Right lobe of liver (tissue), 6 donors: Measurements from ENCODE around the gene XRN1. TPM values are rescaled to one million over a fixed set of nuclear protein-coding genes. Genes with fewer than 3 reads are reported as not detected.

Experiments
- ATAC-seq, 4 donors: fragments of 200-7000 bp; cut with Tn5 transposase; one replicate each; pipeline ENCODE4 v1.9.1; 2020; ENCODE audit warnings: mild to moderate bottlenecking in 4 of 4, moderate library complexity in 4 of 4
- DNase-seq, 3 donors: peaks; one replicate each; pipeline ENCODE4 v3.0.0-alpha.2; 2020
- H3K27ac ChIP-seq, 3 donors: fragments of 200-600 bp; one replicate each; pipeline ENCODE4 v1.8.0; 2022
- H3K27me3 ChIP-seq, 2 donors: fragments of 200-600 bp; one replicate each; pipeline ENCODE4 v1.8.0; 2022
- H3K36me3 ChIP-seq, 4 donors: fragments of 200-600 bp; sonication (generic) in 1 of 4; one replicate each; pipeline versions ENCODE4 v1.5.1 to v1.8.0; 2017 to 2022; ENCODE audit warnings: control low read depth in 1 of 4
- H3K4me1 ChIP-seq, 4 donors: fragments of 200-600 bp; sonication (generic) in 1 of 4; one replicate each; pipeline versions ENCODE4 v1.5.1 to v1.8.0; 2017 to 2022; ENCODE audit warnings: control low read depth in 1 of 4
- H3K4me3 ChIP-seq, 3 donors: fragments of 200-600 bp; one replicate each; pipeline ENCODE4 v1.8.0; 2022
- H3K9me3 ChIP-seq, 4 donors: fragments of 200-600 bp; sonication (generic) in 1 of 4; one replicate each; pipeline versions ENCODE4 v1.5.1 to v1.8.0; 2017 to 2022; ENCODE audit warnings: control low read depth in 1 of 4
- POLR2A ChIP-seq: fragments of 450-650 bp; IDR thresholded peaks from one replicate; pipeline ENCODE4 v1.6.1; 2017; ENCODE audit warnings: antibody characterized with exemption, mild to moderate bottlenecking
- WGBS: methylation state at CpG from one replicate; pipeline ENCODE4 v1.1.6; 2018; ENCODE audit warnings: low coverage, low lambda C conversion rate; ENCODE audit not compliant: insufficient coverage; ENCODE audit errors: missing lambda C conversion rate; 5-methylcytosine and 5-hydroxymethylcytosine counted together
- intact Hi-C, 2 donors: fragments of 100-400 bp; cut with DNase I; formaldehyde crosslinking; loops; one replicate each; pipeline versions ENCODE4 v1.11.2 to v1.14.1; 2022
- total RNA-seq, 6 experiments: library from RNA; depleted of rRNA in 2 of 6; stranded (reverse); fragments of >200 nt in 2 of 6; fragmentation: NEBNext Ultra II Directional in 3 of 6; extraction: Animal tissue kit (Norgen Biotek cat#: 25700) in 3 of 6; gene quantifications; one replicate each; pipeline versions ENCODE4 v1.1.0 to v1.2.4, GENCODE V29; 2016 to 2023
- TF ChIP-seq, protein P1 (sequence below), 4 donors: fragments of 200-600 bp in 3 of 4; fragments of 450-650 bp in 1 of 4; IDR thresholded peaks; one replicate each; pipeline versions ENCODE4 v1.5.1 to v1.8.0; 2016 to 2022; ENCODE audit warnings: antibody characterized with exemption in 4 of 4, mild to moderate bottlenecking in 2 of 4
- donor health status: DM: no; HTN: yes; CAD: no.
- donor health status: DM: no; HTN: no; CAD: no.
- donor health status: DM: no; HTN: no; CAD: no.
- donor health status: DM: no; HTN: yes; CAD: no.
- donor health status: DM: no; HTN: yes; CAD: no.

Gene XRN1
- total RNA-seq, 6 experiments from 2014 or later = 21.4 to 30.8 (median 24.8) TPM

DNA sequence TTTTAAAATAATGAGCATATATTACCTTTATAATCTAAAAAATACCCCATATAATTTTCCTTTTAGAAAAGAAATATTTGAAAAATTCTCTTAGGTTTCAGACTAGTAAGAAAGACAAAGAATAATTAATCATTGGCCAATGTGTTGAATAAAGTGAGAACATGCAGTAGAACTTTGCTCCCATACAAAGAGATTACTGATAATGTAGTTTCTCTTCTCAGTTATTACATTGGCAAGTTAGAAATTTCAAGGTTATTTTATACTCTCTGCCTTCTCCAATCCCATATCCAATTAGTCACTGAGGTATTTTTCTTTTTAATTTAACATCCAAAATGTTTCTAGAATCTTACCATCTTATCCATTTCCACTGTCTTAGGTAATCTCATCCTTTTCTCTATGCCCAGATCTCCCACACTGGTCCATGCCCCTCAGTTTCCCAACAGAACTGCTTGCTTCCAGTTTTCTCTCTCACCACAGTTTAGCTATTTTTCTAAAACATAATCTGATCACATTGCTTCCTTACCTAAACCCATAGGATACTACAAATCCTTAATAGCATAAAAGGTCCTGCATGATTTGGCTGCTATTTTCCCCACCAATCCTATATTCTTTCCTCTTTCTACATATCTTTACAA is 10.8 kb downstream of the XRN1 start:
- no peak for DNase-seq
- TF ChIP-seq, protein P1, sequence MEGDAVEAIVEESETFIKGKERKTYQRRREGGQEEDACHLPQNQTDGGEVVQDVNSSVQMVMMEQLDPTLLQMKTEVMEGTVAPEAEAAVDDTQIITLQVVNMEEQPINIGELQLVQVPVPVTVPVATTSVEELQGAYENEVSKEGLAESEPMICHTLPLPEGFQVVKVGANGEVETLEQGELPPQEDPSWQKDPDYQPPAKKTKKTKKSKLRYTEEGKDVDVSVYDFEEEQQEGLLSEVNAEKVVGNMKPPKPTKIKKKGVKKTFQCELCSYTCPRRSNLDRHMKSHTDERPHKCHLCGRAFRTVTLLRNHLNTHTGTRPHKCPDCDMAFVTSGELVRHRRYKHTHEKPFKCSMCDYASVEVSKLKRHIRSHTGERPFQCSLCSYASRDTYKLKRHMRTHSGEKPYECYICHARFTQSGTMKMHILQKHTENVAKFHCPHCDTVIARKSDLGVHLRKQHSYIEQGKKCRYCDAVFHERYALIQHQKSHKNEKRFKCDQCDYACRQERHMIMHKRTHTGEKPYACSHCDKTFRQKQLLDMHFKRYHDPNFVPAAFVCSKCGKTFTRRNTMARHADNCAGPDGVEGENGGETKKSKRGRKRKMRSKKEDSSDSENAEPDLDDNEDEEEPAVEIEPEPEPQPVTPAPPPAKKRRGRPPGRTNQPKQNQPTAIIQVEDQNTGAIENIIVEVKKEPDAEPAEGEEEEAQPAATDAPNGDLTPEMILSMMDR (IDR thresholded peaks at IDR 0.05) = no peak
- TF ChIP-seq POLR2A = no peak
- peak overlapping the region in 2 of 3 donors; percentile 52 to 79 for H3K27ac ChIP-seq
- peaks cover 0 to 5% (median 0%) of the 10 kb centered on the region in 4 donors for H3K36me3 ChIP-seq
- no peaks in the 10 kb centered on the region for H3K9me3 ChIP-seq
- no peaks in the 10 kb centered on the region for H3K27me3 ChIP-seq
- intact Hi-C loops = no loop called here
- no peak overlapping the region for H3K4me3 ChIP-seq
- ATAC-seq = peak; percentile 75 to 87 (median 82)
- H3K4me1 ChIP-seq = peaks cover 0 to 37% (median 10%) of the 10 kb centered on the region in 4 donors

DNA sequence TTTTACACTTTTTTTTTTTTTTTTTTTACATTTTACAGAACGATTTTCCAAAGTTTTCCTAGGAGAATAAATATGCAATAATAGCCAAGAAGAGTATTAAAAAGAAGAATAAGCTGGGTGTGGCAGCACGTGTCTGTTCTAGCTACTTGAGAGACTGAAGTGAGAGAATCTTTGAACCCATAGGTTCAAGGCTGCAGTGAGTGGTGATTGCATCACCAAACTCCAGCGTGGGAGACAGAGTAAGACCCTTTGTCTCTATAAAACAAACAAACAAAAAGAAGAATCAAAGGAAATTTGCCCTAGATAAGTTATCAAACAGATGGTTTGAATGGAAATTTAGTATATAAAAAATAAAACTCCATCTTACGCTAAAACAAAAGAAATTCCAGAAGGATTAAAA is 13.3 kb downstream of the XRN1 start:
- no peak for DNase-seq
- TF ChIP-seq, protein P1 (IDR thresholded peaks at IDR 0.05) = no peak
- no peak for TF ChIP-seq POLR2A
- ATAC-seq = peak in 1 of 4 donors; percentile 31
- Histone ChIP-seq H3K4me1 (peaks cover 0 to 37% (median 10%) of the 10 kb centered on the region in 4 donors), H3K4me3 (no peak overlapping the region), H3K9me3 (no peaks in the 10 kb centered on the region), H3K36me3 (peaks cover 0 to 19% (median 5%) of the 10 kb centered on the region in 4 donors), H3K27me3 (no peaks in the 10 kb centered on the region), H3K27ac (no peak overlapping the region)
- 57% methylated on average over 4 of the region's 4 CpGs for WGBS
- intact Hi-C loops = no loop called here

DNA sequence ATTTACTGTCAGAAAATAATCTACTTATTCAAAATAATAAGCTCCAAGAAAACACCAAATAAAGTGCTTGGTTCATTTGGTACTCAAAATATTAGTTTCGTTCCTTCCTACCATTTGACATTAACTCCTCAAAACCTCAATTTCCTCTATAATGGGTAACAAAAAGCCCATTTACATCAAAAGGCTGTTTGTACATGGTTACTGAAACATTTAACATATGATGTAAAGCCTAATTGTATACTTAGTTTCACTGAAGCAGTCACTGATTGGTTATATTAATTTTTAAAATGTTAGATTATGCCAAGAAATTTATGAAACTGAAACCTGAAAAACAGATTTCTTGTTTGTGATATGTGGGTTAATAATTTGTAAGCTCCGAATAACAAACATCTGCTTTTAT is 14.7 kb downstream of the XRN1 start:
- ATAC-seq = no peak

DNA sequence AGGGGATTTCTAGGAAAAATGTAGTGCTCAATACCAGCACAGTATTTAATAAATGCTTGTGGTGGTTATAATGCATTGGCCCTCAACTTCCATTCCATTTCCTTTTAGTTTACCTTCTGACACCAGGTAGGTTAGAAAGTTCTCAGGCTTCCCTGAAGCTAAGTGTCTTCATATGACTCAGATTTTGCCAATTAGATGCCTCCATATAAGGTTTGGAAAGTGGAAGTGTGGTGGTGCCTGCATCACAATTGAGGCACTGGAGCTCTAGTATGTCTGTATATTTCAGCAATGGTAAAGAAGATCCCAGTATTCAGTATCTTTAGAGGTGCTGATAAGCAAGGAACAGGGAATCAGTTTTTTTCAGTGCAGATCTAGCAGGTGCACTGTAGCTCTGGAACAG is 18.3 kb downstream of the XRN1 start:
- no peaks in the 10 kb centered on the region for H3K9me3 ChIP-seq
- H3K27me3 ChIP-seq = no peaks in the 10 kb centered on the region
- TF ChIP-seq, protein P1 (IDR thresholded peaks at IDR 0.05) = no peak
- TF ChIP-seq POLR2A = no peak
- peaks cover 0 to 29% (median 5%) of the 10 kb centered on the region in 4 donors for H3K36me3 ChIP-seq
- no peak for DNase-seq
- H3K4me3 ChIP-seq = no peak overlapping the region
- H3K27ac ChIP-seq = no peak overlapping the region
- intact Hi-C loops = no loop called here
- ATAC-seq = no peak
- H3K4me1 ChIP-seq = peaks cover 0 to 14% (median 0%) of the 10 kb centered on the region in 4 donors

More for the DNA sequence above, 14.7 kb downstream of the XRN1 start:
- no peak overlapping the region for H3K4me3 ChIP-seq
- DNase-seq = no peak
- H3K27ac ChIP-seq = no peak overlapping the region
- peaks cover 0 to 33% (median 10%) of the 10 kb centered on the region in 4 donors for H3K4me1 ChIP-seq
- TF ChIP-seq, protein P1 (IDR thresholded peaks at IDR 0.05) = no peak
- no peak for TF ChIP-seq POLR2A
- H3K27me3 ChIP-seq = no peaks in the 10 kb centered on the region
- intact Hi-C loops = no loop called here
- H3K36me3 ChIP-seq = peaks cover 0 to 19% (median 5%) of the 10 kb centered on the region in 4 donors
- 28% methylated on average over 2 of the region's 2 CpGs for WGBS
- H3K9me3 ChIP-seq = no peaks in the 10 kb centered on the region
